Activated B cell treated with CpG ODN at 0.5 μM for 24 hours (primary cell): ENCODE results near the gene FAM110D. TPM values are rescaled to one million over a fixed set of nuclear protein-coding genes. Genes with fewer than 3 reads are reported as not detected.
A peak's percentile ranks its signal among the peaks of the same experiment; 100 is the strongest.

Experiments used
- ATAC-seq: fragments of 200-7000 bp; cut with Tn5 transposase; one replicate; pipeline ENCODE4 v1.10.0; 2021; ENCODE audit warnings: low read depth, mild to moderate bottlenecking, moderate library complexity
- CTCF ChIA-PET: fragments of 350-600 bp; sonication (Branson Sonifier 250); formaldehyde crosslinking; loops from one replicate; lab custom pipeline; 2021; ENCODE audit warnings: antibody characterized with exemption; lab: Charles Lee
- POLR2A ChIA-PET: fragments of 350-600 bp; sonication (Branson Sonifier 250); formaldehyde crosslinking; loops from one replicate; lab custom pipeline; 2021; ENCODE audit warnings: antibody characterized with exemption; lab: Charles Lee
- DNase-seq: peaks from one replicate; pipeline ENCODE4 v3.0.0; 2022
- H3K27ac Mint-ChIP-seq: one replicate; pipeline ENCODE4 v1.8.0; 2020; ENCODE audit warnings: mixed read lengths
- H3K27me3 Mint-ChIP-seq: one replicate; pipeline ENCODE4 v1.8.0; 2021; ENCODE audit warnings: mixed read lengths
- H3K36me3 Mint-ChIP-seq: one replicate; pipeline ENCODE4 v1.8.0; 2021; ENCODE audit warnings: low read depth, mixed read lengths
- H3K4me1 Mint-ChIP-seq: one replicate; pipeline ENCODE4 v1.8.0; 2021; ENCODE audit warnings: mixed read lengths
- H3K4me3 Mint-ChIP-seq: one replicate; pipeline ENCODE4 v1.8.0; 2020; ENCODE audit warnings: mild to moderate bottlenecking, mixed read lengths
- H3K9me3 Mint-ChIP-seq: one replicate; pipeline ENCODE4 v1.8.0; 2020; ENCODE audit warnings: mixed read lengths
- CTCF ChIP-seq: fragments of 200-600 bp; IDR thresholded peaks from one replicate; pipeline ENCODE4 v1.8.0; 2022; ENCODE audit warnings: antibody characterized with exemption, mild to moderate bottlenecking
- intact Hi-C: fragments of 100-400 bp; cut with micrococcal nuclease; formaldehyde crosslinking; loops from one replicate; pipeline ENCODE4 v1.15.1; 2024
- total RNA-seq: library from RNA; stranded (reverse); gene quantifications from 2 replicates; pipeline ENCODE4 v1.2.3, GENCODE V29; 2022

FAM110D gene
- total RNA-seq, 1 donor from 2014 or later, result not detected

GRCh38 chr1:26122988-26123973 is 35.6 kb upstream of the FAM110D start:
- Mint-ChIP-seq H3K27me3 (peaks cover 3% of the 10 kb centered on the region), H3K4me1 (peaks cover 25% of the 10 kb centered on the region), H3K4me3 (no peak overlapping the region), H3K36me3 (peaks cover 33% of the 10 kb centered on the region), H3K9me3 (no peaks in the 10 kb centered on the region), H3K27ac (no peak overlapping the region)
- ChIA-PET POLR2A (interaction anchor here (1.2 kb wide), 1 partner anchor 12 kb away, joined by 4 read pairs; the partner anchor contains the start of gene PDIK1L), CTCF (interaction anchor here (0.9 to 1.7 kb wide), 4 partner anchors 16 to 21 kb away, joined by 3 to 9 read pairs (median 5); no protein-coding TSS in a partner anchor)
- ATAC-seq (no peak), DNase-seq (no peak)
- no peak for TF ChIP-seq CTCF
- intact Hi-C loops, result no loop called here

- H3K4me1 Mint-ChIP-seq, result peaks cover 26% of the 10 kb centered on the region
- H3K27ac Mint-ChIP-seq, result no peak overlapping the region
- H3K9me3 Mint-ChIP-seq, result no peaks in the 10 kb centered on the region
- peaks cover 3% of the 10 kb centered on the region for H3K27me3 Mint-ChIP-seq
- ATAC-seq (no peak), DNase-seq (no peak)
- TF ChIP-seq CTCF, result no peak
- CTCF ChIA-PET, result interaction anchor here (0.7 kb wide), 1 partner anchor 20 kb away, joined by 3 read pairs; no protein-coding TSS in a partner anchor
- intact Hi-C loops, result loop anchor here (1.0 kb wide), 1 partner anchor 12 kb away; no protein-coding TSS in a partner anchor
- peaks cover 21% of the 10 kb centered on the region for H3K36me3 Mint-ChIP-seq
- no peak overlapping the region for H3K4me3 Mint-ChIP-seq
- POLR2A ChIA-PET, result interaction anchor here (0.6 to 1.2 kb wide), 2 partner anchors 13 to 111 kb away, joined by 3 to 4 read pairs; partner anchors contain the start of gene PDIK1L
Observed at GRCh38 chr1:26124418-26125331, 34.2 kb upstream of the FAM110D start.

DNA sequence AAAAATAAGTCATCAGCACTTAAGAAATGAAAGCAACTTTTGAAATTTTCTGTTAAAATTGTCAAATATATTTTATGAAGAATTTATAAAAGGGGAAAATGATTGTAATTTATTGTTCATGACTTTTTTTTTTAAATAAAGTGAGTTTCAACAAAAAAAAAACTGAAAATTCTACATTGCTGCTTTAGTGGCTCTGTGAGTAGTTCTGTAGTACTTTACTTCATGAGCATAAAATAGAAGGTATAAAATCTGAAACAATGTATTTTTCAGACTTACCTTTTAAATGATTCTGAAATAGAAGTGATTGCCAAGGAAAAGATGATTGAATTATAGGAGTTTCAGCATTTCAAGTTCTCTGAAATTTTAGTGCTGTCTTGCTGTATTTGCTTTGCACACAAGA is 33.5 kb upstream of the FAM110D start:
- POLR2A ChIA-PET, result interaction anchor here (0.7 kb wide), 1 partner anchor 21 kb away, joined by 3 read pairs; no protein-coding TSS in a partner anchor
- Mint-ChIP-seq H3K4me3 (no peak overlapping the region), H3K27me3 (peaks cover 3% of the 10 kb centered on the region), H3K36me3 (peaks cover 15% of the 10 kb centered on the region), H3K4me1 (peaks cover 19% of the 10 kb centered on the region), H3K9me3 (no peaks in the 10 kb centered on the region), H3K27ac (no peak overlapping the region)
- intact Hi-C loops, result loop anchor here (1.0 kb wide), 1 partner anchor 11 kb away; no protein-coding TSS in a partner anchor
- no peak for DNase-seq
- TF ChIP-seq CTCF, result no peak
- CTCF ChIA-PET, result interaction anchor here (0.7 to 1.5 kb wide), 2 partner anchors 20 to 292 kb away, joined by 3 to 5 read pairs; no protein-coding TSS in a partner anchor
- ATAC-seq, result no peak

DNA sequence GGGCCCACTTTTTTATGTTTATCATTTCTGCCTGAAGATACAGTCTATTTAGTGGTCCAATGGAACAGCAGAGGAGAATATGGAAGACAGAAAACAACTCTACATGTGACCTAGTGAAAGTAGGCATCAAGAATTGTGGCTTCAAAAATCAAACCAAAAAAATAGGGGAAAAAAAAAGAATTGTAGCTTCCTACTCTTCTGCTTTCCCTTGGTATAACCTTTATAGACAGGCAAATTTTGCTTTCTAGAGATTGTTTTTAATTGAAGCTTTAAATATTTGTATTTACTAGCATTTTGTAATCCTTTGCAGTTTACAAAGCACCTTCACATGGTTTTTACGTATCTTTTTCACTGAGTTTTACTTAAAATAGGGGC is 32.9 kb upstream of the FAM110D start:
- H3K4me3 Mint-ChIP-seq, result no peak overlapping the region
- H3K27ac Mint-ChIP-seq, result peak overlapping the region; percentile 30
- DNase-seq (no peak), ATAC-seq (no peak)
- intact Hi-C loops, result loop anchor here (1.0 kb wide), 1 partner anchor 10 kb away; no protein-coding TSS in a partner anchor
- ChIA-PET CTCF (interaction anchor here (1.5 to 2.4 kb wide), 2 partner anchors 19 to 291 kb away, joined by 5 to 10 read pairs; no protein-coding TSS in a partner anchor), POLR2A (interaction anchor here (0.7 kb wide), 1 partner anchor 20 kb away, joined by 3 read pairs; no protein-coding TSS in a partner anchor)
- TF ChIP-seq CTCF, result no peak
- H3K36me3 Mint-ChIP-seq, result peaks cover 15% of the 10 kb centered on the region
- peaks cover 3% of the 10 kb centered on the region for H3K27me3 Mint-ChIP-seq
- no peaks in the 10 kb centered on the region for H3K9me3 Mint-ChIP-seq
- H3K4me1 Mint-ChIP-seq, result peaks cover 18% of the 10 kb centered on the region
